ENCODE results near the gene CRACR2B.

CRACR2B gene

DNA sequence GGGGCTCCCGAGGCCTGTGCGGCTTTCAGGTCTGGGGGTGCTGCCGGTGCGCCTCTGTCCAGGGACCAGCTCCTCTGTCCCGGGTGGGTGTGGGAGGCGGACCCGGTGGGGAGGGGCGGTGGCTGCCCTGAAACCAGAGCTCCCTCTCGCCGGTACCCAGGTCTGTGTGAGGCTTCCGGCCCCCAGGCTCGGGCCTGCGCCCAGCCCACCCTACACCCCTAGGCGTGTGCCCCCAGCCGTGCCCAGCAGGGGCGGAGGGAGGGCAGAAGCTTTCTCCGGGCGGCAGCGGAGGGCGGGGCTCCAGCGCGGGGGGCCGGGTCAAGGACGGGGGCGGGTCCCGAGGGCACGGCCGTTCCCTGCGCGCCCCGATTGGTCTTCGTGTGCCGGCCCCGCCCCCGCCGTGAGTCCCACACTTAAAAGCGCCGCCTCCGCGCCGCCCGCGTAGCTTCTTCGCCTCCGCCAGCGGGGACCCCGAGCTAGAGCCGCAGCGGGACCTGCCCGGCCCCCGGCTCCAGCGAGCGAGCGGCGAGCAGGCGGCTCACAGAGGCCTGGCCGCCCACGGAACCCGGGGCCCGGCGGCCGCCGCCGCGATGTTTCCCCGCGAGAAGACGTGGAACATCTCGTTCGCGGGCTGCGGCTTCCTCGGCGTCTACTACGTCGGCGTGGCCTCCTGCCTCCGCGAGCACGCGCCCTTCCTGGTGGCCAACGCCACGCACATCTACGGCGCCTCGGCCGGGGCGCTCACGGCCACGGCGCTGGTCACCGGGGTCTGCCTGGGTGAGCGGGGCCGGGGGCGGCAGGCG is 8.4 kb upstream of the CRACR2B start:
- peak overlapping the region; percentile 91 to 94 for H3K4me3 ChIP-seq (ENCODE audit: low read depth in 1 of 2, low read length in 1 of 2)
- TF ChIP-seq, protein P1, sequence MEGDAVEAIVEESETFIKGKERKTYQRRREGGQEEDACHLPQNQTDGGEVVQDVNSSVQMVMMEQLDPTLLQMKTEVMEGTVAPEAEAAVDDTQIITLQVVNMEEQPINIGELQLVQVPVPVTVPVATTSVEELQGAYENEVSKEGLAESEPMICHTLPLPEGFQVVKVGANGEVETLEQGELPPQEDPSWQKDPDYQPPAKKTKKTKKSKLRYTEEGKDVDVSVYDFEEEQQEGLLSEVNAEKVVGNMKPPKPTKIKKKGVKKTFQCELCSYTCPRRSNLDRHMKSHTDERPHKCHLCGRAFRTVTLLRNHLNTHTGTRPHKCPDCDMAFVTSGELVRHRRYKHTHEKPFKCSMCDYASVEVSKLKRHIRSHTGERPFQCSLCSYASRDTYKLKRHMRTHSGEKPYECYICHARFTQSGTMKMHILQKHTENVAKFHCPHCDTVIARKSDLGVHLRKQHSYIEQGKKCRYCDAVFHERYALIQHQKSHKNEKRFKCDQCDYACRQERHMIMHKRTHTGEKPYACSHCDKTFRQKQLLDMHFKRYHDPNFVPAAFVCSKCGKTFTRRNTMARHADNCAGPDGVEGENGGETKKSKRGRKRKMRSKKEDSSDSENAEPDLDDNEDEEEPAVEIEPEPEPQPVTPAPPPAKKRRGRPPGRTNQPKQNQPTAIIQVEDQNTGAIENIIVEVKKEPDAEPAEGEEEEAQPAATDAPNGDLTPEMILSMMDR (IDR thresholded peaks at IDR 0.05): peak; percentile 63

DNA sequence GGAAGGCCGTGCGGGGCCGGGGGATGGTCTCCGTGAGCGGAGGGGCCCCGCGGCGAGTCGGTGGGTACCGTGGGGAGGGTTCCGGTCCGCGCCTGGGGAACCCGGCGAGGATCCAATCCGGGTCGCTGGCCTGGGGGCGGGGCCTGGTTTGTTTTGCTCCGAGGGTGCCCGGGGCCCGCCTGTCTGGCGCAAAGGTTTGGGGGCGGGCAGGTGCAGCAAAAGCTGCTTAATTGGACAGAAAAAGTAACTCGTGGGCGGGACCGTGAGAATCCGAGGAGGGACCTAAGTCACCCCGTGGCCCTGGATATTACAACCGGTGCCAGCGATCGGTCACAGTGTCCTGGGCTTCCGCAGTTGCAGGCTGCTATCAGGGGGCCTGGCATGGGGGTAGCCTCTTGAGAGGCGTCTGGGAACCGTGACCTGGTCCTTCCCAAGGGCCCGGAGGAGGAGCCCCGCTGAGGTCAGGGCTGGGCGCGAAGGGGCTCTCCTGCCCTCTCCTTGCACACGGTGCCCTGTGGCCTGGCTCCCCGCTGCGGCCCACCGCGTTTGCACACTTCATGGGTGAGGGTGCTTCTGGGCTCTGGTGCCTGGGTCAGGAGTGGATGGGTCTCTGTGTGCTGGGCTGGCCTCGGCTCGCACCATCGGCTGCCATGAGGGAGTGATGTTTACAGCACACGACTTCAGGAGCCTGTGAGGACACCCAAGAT is 7.6 kb upstream of the CRACR2B start:
- peak overlapping the region; percentile 91 to 94 for H3K4me3 ChIP-seq (ENCODE audit: low read depth in 1 of 2, low read length in 1 of 2)
- TF ChIP-seq, protein P1 (IDR thresholded peaks at IDR 0.05): no peak
- H3K4me1 ChIP-seq (ENCODE audit: control insufficient read depth in 1 of 2, insufficient read depth in 1 of 2, low read depth in 1 of 2, low read length in 1 of 2): peaks cover 50 to 60% of the 10 kb centered on the region in 2 experiments
- H3K9me3 ChIP-seq: no peaks in the 10 kb centered on the region
- H3K36me3 ChIP-seq: peaks cover 29% of the 10 kb centered on the region
- H3K27me3 ChIP-seq: no peaks in the 10 kb centered on the region
- H3K27ac ChIP-seq: peak overlapping the region; percentile 100

More for the DNA sequence above, 8.4 kb upstream of the CRACR2B start:
- Histone ChIP-seq H3K27ac (peak overlapping the region; percentile 100), H3K9me3 (no peaks in the 10 kb centered on the region), H3K4me1 (ENCODE audit: control insufficient read depth in 1 of 2, insufficient read depth in 1 of 2, low read depth in 1 of 2, low read length in 1 of 2) (peaks cover 46 to 54% of the 10 kb centered on the region in 2 experiments), H3K36me3 (peaks cover 22% of the 10 kb centered on the region), H3K27me3 (no peaks in the 10 kb centered on the region)

DNA sequence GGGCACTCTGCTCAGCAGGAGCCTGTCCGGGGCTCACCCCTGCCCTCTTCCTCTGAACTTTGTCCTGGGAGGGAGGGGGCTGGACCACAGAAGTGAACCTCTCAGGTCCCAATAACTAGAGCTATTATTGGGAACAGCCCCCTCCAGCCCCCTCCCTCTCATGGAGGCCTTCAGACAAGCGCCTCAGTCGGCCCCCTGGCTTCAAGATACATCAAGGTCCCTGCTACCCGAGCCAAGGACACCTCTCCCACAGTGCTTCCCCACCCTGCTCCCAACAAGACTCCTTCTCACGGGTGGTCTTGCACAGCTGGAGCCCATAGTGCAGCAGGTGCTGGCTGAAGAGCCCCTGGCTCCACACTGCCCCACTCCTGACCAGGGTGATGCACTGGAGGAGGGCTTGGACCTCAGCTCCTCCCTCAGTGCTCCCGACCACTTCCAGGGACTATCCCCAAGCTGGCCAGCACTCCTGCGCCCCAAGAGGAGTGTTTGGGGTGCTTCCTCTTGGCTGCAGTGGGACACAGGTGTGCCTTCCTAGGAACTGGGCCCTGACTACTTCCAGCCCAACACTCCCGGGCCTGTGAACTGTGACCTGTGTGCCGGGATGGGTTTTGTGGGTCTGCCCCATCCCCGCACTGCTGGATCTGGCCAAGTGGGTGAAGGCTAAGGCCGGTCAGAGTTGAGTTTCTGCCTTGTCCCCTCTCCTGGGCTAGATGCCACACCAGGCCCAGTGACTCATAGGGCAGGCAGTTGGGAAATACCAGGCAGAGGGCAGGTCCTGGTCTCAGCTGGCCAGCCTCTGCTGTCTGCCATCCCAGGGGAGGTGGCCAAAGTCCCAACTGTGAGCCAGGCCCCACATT is 6.8 kb upstream of the CRACR2B start:
- TF ChIP-seq, protein P1 (IDR thresholded peaks at IDR 0.05): peak; percentile 18
- H3K27ac ChIP-seq: peak overlapping the region; percentile 100
- peaks cover 58 to 68% of the 10 kb centered on the region in 2 experiments for H3K4me1 ChIP-seq (ENCODE audit: control insufficient read depth in 1 of 2, insufficient read depth in 1 of 2, low read depth in 1 of 2, low read length in 1 of 2)

DNA sequence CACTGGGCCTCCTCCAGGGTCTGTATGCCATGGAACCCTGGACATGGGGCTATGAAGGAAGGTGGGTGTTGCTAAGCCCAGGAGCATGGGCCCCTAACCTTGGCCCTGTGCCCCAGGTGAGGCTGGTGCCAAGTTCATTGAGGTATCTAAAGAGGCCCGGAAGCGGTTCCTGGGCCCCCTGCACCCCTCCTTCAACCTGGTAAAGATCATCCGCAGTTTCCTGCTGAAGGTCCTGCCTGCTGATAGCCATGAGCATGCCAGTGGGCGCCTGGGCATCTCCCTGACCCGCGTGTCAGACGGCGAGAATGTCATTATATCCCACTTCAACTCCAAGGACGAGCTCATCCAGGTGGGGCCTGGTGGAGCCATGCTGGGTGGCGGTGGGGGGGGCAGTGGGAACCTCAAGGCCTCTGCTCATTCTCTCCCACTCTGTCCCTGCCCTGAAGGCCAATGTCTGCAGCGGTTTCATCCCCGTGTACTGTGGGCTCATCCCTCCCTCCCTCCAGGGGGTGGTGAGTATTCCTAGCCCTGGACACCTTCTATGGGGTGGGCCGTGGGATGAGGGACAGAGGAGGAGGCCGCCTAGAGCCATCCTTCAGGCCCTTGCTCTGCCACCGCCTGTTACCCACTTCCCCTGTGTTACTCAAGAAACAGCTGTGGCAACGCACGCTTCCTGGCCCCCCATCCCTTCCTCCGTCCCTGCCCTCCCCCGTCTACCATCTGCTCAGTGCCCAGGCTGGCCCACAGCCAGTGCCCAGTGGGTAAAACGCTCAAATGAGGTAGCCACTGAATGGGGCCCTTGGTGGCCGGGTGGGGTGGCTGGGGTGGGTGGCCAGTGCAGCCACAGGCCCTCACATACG is 6.0 kb upstream of the CRACR2B start:
- Histone ChIP-seq H3K4me1 (ENCODE audit: control insufficient read depth in 1 of 2, insufficient read depth in 1 of 2, low read depth in 1 of 2, low read length in 1 of 2) (peaks cover 67 to 77% of the 10 kb centered on the region in 2 experiments), H3K36me3 (peaks cover 39% of the 10 kb centered on the region), H3K27me3 (no peaks in the 10 kb centered on the region), H3K27ac (peak overlapping the region; percentile 100), H3K9me3 (no peaks in the 10 kb centered on the region), H3K4me3 (ENCODE audit: low read depth in 1 of 2, low read length in 1 of 2) (peak overlapping the region; percentile 91 to 94)
- TF ChIP-seq, protein P1 (IDR thresholded peaks at IDR 0.05): no peak

More for the DNA sequence above, 6.8 kb upstream of the CRACR2B start:
- Histone ChIP-seq H3K9me3 (no peaks in the 10 kb centered on the region), H3K4me3 (ENCODE audit: low read depth in 1 of 2, low read length in 1 of 2) (peak overlapping the region; percentile 91 to 94), H3K36me3 (peaks cover 37% of the 10 kb centered on the region), H3K27me3 (no peaks in the 10 kb centered on the region)

Measured in neutrophil (primary cell).